Subcutaneous abdominal adipose tissue (tissue), 5 donors: ENCODE data around the gene MEIOSIN.
"Not testable (repeated sequence)": the region's sequence is repeated elsewhere in the genome, so short reads cannot be mapped to it uniquely, and the experiment has no call there.

Source experiments
- H3K27ac ChIP-seq: one replicate; pipeline ENCODE4 v1.7.0; 2013; ENCODE audit warnings: low read depth, mild to moderate bottlenecking, inconsistent platforms, low read length, moderate library complexity
- H3K27me3 ChIP-seq, 5 donors: one replicate each; pipeline ENCODE4 v1.7.0; 2013; ENCODE audit warnings: low read length in 5 of 5, inconsistent platforms in 1 of 5; ENCODE audit not compliant: control insufficient read depth in 5 of 5, insufficient read depth in 4 of 5
- H3K36me3 ChIP-seq, 5 donors: one replicate each; pipeline ENCODE4 v1.7.0; 2013; ENCODE audit warnings: low read length in 5 of 5; ENCODE audit not compliant: control insufficient read depth in 5 of 5, insufficient read depth in 5 of 5
- H3K4me1 ChIP-seq, 5 donors: one replicate each; pipeline ENCODE4 v1.7.0; 2013; ENCODE audit warnings: low read length in 5 of 5, mild to moderate bottlenecking in 3 of 5, moderate library complexity in 1 of 5; ENCODE audit not compliant: control insufficient read depth in 5 of 5, insufficient read depth in 5 of 5
- H3K4me3 ChIP-seq, 5 donors: one replicate each; pipeline ENCODE4 v1.7.0; 2013; ENCODE audit warnings: low read length in 5 of 5, low read depth in 1 of 5
- H3K9ac ChIP-seq, 5 donors: one replicate each; pipeline ENCODE4 v1.7.0; 2013; ENCODE audit warnings: low read length in 5 of 5, mild to moderate bottlenecking in 4 of 5, moderate library complexity in 3 of 5
- H3K9me3 ChIP-seq, 5 donors: one replicate each; pipeline ENCODE4 v1.7.0; 2013; ENCODE audit warnings: low read length in 5 of 5; ENCODE audit not compliant: control insufficient read depth in 5 of 5
- donor health status: healthy.
- donor health status: healthy.
- donor health status: healthy.
- donor health status: healthy.
- donor health status: healthy.

Gene MEIOSIN

GRCh38 chr19:45798995-45799517 lies 65.8 kb downstream of the MEIOSIN start:
- Histone ChIP-seq H3K27ac (no peak overlapping the region), H3K4me3 (no peak overlapping the region), H3K9me3 (no peaks in the 10 kb centered on the region), H3K9ac (no peak overlapping the region), H3K27me3 (peaks cover 0 to 9% (median 3%) of the 10 kb centered on the region in 5 donors), H3K4me1 (peaks cover 0 to 6% (median 5%) of the 10 kb centered on the region in 5 donors), H3K36me3 (no peaks in the 10 kb centered on the region)

- not testable (repeated sequence) for H3K36me3 ChIP-seq, H3K9me3 ChIP-seq, H3K27ac ChIP-seq, H3K27me3 ChIP-seq, H3K4me3 ChIP-seq, H3K4me1 ChIP-seq, H3K9ac ChIP-seq
These were observed 66.3 kb downstream of the MEIOSIN start for GRCh38 chr19:45799541-45799940.

- Histone ChIP-seq H3K9ac (no peak overlapping the region), H3K27me3 (peaks cover 0 to 9% (median 3%) of the 10 kb centered on the region in 5 donors), H3K27ac (no peak overlapping the region), H3K4me3 (no peak overlapping the region), H3K4me1 (peaks cover 0 to 6% (median 5%) of the 10 kb centered on the region in 5 donors), H3K36me3 (no peaks in the 10 kb centered on the region), H3K9me3 (no peaks in the 10 kb centered on the region)
These were observed 66.9 kb downstream of the MEIOSIN start for GRCh38 chr19:45800070-45800553.

GRCh38 chr19:45801603-45802175 lies 68.5 kb downstream of the MEIOSIN start:
- Histone ChIP-seq H3K4me3 (no peak overlapping the region), H3K9ac (no peak overlapping the region), H3K4me1 (peaks cover 0 to 7% (median 5%) of the 10 kb centered on the region in 5 donors), H3K36me3 (no peaks in the 10 kb centered on the region), H3K27me3 (peaks cover 0 to 9% (median 3%) of the 10 kb centered on the region in 5 donors), H3K9me3 (no peaks in the 10 kb centered on the region), H3K27ac (no peak overlapping the region)

GRCh38 chr19:45804140-45804958 lies 71.1 kb downstream of the MEIOSIN start:
- Histone ChIP-seq H3K36me3 (no peaks in the 10 kb centered on the region), H3K4me3 (no peak overlapping the region)

GRCh38 chr19:45804959-45805230 lies 71.7 kb downstream of the MEIOSIN start:
- H3K36me3 ChIP-seq, result no peaks in the 10 kb centered on the region
- no peaks in the 10 kb centered on the region for H3K9me3 ChIP-seq
- no peak overlapping the region for H3K4me3 ChIP-seq
- no peak overlapping the region for H3K9ac ChIP-seq
- no peak overlapping the region for H3K27ac ChIP-seq
- peaks cover 0 to 9% (median 3%) of the 10 kb centered on the region in 5 donors for H3K27me3 ChIP-seq
- peaks cover 2 to 6% (median 5%) of the 10 kb centered on the region in 5 donors for H3K4me1 ChIP-seq

More at GRCh38 chr19:45804140-45804958, 71.1 kb downstream of the MEIOSIN start:
- Histone ChIP-seq H3K27me3 (peaks cover 0 to 9% (median 3%) of the 10 kb centered on the region in 5 donors), H3K9me3 (no peaks in the 10 kb centered on the region), H3K27ac (no peak overlapping the region), H3K4me1 (peaks cover 0 to 3% (median under 1%) of the 10 kb centered on the region in 5 donors), H3K9ac (no peak overlapping the region)

- Histone ChIP-seq H3K4me1 (peaks cover 2 to 9% (median 5%) of the 10 kb centered on the region in 5 donors), H3K9ac (no peak overlapping the region), H3K27ac (no peak overlapping the region), H3K9me3 (no peaks in the 10 kb centered on the region), H3K36me3 (no peaks in the 10 kb centered on the region), H3K4me3 (no peak overlapping the region), H3K27me3 (peaks cover 0 to 9% (median 3%) of the 10 kb centered on the region in 5 donors)
These were observed 72.5 kb downstream of the MEIOSIN start for GRCh38 chr19:45805719-45806118.

GRCh38 chr19:45809643-45810159 lies 76.5 kb downstream of the MEIOSIN start:
- Histone ChIP-seq H3K27ac (no peak overlapping the region), H3K9me3 (no peaks in the 10 kb centered on the region), H3K4me3 (no peak overlapping the region), H3K9ac (no peak overlapping the region), H3K4me1 (peaks cover 2 to 9% (median 5%) of the 10 kb centered on the region in 5 donors), H3K36me3 (no peaks in the 10 kb centered on the region), H3K27me3 (peaks cover 0 to 6% (median 2%) of the 10 kb centered on the region in 5 donors)

GRCh38 chr19:45812297-45812696 lies 79.1 kb downstream of the MEIOSIN start:
- Histone ChIP-seq H3K4me3 (no peak overlapping the region), H3K4me1 (peaks cover 2 to 18% (median 7%) of the 10 kb centered on the region in 5 donors), H3K36me3 (no peaks in the 10 kb centered on the region)

More at GRCh38 chr19:45812297-45812696, 79.1 kb downstream of the MEIOSIN start:
- H3K27ac ChIP-seq, result no peak overlapping the region
- no peak overlapping the region for H3K9ac ChIP-seq
- peaks cover 0 to 10% (median 5%) of the 10 kb centered on the region in 5 donors for H3K27me3 ChIP-seq
- no peaks in the 10 kb centered on the region for H3K9me3 ChIP-seq
